Nephron progenitor cell (in vitro differentiated cells): ENCODE data around the gene ZNF280C.
A peak's percentile ranks its signal among the peaks of the same experiment; 100 is the strongest.

Source experiments
- DNase-seq: peaks from one replicate; pipeline ENCODE4 v3.0.0; 2021
- H3K27ac Mint-ChIP-seq: 2 replicates; pipeline ENCODE4 v1.8.0; 2021; ENCODE audit warnings: mild to moderate bottlenecking, moderate library complexity, mixed read lengths
- H3K27me3 Mint-ChIP-seq: 2 replicates; pipeline ENCODE4 v1.8.0; 2021; ENCODE audit warnings: mild to moderate bottlenecking, low read depth, mixed read lengths; ENCODE audit not compliant: poor library complexity
- H3K36me3 Mint-ChIP-seq: 2 replicates; pipeline ENCODE4 v1.8.0; 2021; ENCODE audit warnings: low read depth, mixed read lengths
- H3K4me1 Mint-ChIP-seq: 2 replicates; pipeline ENCODE4 v1.8.0; 2021; ENCODE audit warnings: mixed read lengths
- H3K4me3 Mint-ChIP-seq: 2 replicates; pipeline ENCODE4 v1.8.0; 2021; ENCODE audit warnings: mild to moderate bottlenecking, moderate library complexity, mixed read lengths
- H3K9me3 Mint-ChIP-seq: 2 replicates; pipeline ENCODE4 v1.8.0; 2021; ENCODE audit warnings: mild to moderate bottlenecking, moderate library complexity, mixed read lengths
- TF ChIP-seq, protein P1 (sequence below): fragments of 200-600 bp; sonication (generic); IDR thresholded peaks from 2 replicates; pipeline ENCODE4 v1.5.0; 2021; ENCODE audit warnings: antibody characterized with exemption

ZNF280C gene

DNA sequence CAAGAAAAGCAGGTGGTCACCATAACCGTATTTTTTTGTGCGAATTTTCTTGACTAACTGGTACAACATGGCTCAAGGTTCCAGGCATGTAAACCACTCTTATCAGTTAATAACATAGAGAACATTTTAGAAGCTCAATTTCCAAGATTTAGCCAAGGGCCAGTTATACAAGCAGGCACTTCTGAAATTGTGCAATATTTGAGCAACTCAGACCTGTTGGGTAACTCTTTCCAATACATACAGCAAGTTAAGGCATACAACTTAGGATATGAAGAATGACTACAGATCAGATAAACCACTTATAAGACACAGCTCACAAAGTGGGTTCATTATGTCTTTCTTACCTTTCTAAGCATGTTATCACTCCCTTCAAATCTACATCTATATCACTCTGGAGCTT lies 43.9 kb downstream of the ZNF280C start:
- H3K36me3 Mint-ChIP-seq: peaks cover 24% of the 10 kb centered on the region
- H3K4me3 Mint-ChIP-seq: no peak overlapping the region
- H3K4me1 Mint-ChIP-seq: no peaks in the 10 kb centered on the region
- peaks cover 3% of the 10 kb centered on the region for H3K27me3 Mint-ChIP-seq
- H3K9me3 Mint-ChIP-seq: peaks cover 9% of the 10 kb centered on the region
- TF ChIP-seq, protein P1, sequence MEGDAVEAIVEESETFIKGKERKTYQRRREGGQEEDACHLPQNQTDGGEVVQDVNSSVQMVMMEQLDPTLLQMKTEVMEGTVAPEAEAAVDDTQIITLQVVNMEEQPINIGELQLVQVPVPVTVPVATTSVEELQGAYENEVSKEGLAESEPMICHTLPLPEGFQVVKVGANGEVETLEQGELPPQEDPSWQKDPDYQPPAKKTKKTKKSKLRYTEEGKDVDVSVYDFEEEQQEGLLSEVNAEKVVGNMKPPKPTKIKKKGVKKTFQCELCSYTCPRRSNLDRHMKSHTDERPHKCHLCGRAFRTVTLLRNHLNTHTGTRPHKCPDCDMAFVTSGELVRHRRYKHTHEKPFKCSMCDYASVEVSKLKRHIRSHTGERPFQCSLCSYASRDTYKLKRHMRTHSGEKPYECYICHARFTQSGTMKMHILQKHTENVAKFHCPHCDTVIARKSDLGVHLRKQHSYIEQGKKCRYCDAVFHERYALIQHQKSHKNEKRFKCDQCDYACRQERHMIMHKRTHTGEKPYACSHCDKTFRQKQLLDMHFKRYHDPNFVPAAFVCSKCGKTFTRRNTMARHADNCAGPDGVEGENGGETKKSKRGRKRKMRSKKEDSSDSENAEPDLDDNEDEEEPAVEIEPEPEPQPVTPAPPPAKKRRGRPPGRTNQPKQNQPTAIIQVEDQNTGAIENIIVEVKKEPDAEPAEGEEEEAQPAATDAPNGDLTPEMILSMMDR: no peak
- DNase-seq: no peak
- no peak overlapping the region for H3K27ac Mint-ChIP-seq

DNA sequence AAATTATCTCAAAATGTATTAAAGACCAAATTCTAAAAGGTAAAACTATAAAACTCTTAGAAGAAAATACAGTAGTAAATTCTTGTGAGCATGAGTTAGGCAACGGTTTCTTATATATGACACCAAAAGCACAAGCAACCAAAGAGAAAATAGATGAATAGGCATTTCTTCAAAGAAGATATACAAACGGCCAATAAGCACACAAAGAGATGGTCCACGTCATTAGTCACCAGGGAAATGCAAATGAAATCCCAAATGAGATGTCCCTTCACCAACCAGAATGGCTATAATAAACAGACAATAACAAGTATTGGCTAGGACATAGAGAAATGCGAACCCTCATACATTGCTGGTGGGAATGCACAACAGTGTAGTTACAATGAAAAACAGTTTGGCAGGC lies 52.4 kb downstream of the ZNF280C start:
- Mint-ChIP-seq H3K27me3 (no peaks in the 10 kb centered on the region), H3K4me1 (no peaks in the 10 kb centered on the region), H3K36me3 (peaks cover 71% of the 10 kb centered on the region), H3K27ac (no peak overlapping the region), H3K9me3 (peaks cover 33% of the 10 kb centered on the region), H3K4me3 (no peak overlapping the region)
- DNase-seq: no peak
- TF ChIP-seq, protein P1: no peak

DNA sequence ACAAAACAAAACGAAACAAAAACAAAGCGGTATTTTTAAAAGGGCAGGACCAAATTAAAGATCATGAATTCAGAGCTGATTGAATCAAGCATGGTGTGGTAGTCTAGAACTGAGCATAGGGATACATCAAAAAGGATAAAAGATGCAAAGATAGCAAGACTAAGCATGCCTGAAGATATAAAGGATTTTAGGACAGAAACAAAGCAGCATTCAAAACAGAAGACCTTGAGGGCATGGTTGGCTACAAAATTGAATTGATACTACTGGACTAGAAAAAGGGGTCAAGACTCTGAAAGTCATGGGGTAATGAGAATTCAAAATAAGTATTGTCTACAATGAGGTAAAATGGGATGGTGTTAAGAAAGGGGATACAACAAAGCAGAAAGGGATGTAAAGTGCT lies 55.3 kb downstream of the ZNF280C start:
- no peak overlapping the region for H3K27ac Mint-ChIP-seq
- TF ChIP-seq, protein P1: no peak

DNA sequence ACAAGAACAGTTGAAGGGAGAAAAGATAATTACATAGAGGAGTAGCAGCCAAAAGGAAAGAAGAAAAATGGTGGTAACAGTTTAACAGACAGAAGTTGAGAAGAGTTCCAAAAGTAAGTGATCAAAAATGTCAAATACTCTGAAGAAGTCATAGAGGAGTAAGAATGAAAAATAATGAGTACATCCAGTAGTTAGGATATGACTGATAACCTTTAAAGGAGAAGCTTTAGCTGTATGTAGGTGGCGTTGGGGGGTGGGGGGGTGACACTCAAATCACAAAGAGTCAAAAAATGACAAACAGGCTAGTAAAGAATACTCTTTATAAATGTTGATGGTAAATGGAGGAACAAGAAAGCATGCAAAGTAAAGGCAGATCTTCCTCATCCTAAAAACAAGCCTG lies 56.3 kb downstream of the ZNF280C start:
- no peak for DNase-seq

More for the DNA sequence above, 55.3 kb downstream of the ZNF280C start:
- Mint-ChIP-seq H3K36me3 (peaks cover 81% of the 10 kb centered on the region), H3K4me1 (no peaks in the 10 kb centered on the region), H3K4me3 (no peak overlapping the region), H3K27me3 (no peaks in the 10 kb centered on the region), H3K9me3 (peaks cover 32% of the 10 kb centered on the region)
- DNase-seq: no peak

DNA sequence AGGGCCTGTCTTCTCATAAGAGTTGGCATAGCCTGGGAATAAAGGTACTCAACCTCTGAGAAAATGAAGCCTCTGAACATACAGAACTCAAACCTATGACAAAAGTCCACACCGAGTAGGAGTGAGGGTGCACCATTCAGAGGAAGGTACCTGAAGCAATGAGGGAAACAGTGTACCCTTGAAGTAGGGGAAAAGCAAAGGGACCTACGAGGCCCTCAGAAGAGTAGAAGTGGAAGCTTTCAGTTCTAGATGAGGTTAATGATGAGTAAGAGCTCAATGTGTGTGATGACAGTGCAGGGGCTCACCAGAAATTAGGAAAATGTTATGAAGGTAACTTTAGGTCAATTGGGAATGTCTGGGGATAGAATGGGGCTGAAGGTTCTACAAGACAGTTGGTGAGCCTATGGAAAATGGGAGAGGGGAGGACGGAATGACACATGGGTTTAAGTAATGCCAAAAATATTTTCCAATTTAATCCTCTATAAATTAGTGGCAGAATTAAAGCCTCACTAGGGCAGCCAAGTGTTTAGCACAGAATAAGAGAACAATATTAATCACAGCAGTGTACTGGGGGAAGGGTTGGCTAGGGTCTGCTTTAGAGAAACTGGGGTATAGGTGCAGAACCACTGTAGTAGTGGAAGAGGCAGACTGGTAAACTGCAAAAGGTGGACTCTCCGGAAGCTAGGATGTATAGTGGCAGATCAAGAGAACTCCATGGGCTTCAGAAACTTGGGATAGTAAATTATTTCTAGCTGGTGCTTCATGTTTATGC lies 57.1 kb downstream of the ZNF280C start:
- no peaks in the 10 kb centered on the region for H3K4me1 Mint-ChIP-seq
- H3K4me3 Mint-ChIP-seq: no peak overlapping the region
- no peak for DNase-seq
- no peaks in the 10 kb centered on the region for H3K27me3 Mint-ChIP-seq
- H3K9me3 Mint-ChIP-seq: peaks cover 30% of the 10 kb centered on the region
- peaks cover 83% of the 10 kb centered on the region for H3K36me3 Mint-ChIP-seq
- TF ChIP-seq, protein P1: no peak
- peak overlapping the region; percentile 55 for H3K27ac Mint-ChIP-seq

More for the DNA sequence above, 56.3 kb downstream of the ZNF280C start:
- TF ChIP-seq, protein P1: no peak
- Mint-ChIP-seq H3K4me3 (no peak overlapping the region), H3K27ac (peak overlapping the region; percentile 47), H3K36me3 (peaks cover 83% of the 10 kb centered on the region), H3K4me1 (no peaks in the 10 kb centered on the region), H3K9me3 (peaks cover 35% of the 10 kb centered on the region), H3K27me3 (no peaks in the 10 kb centered on the region)

DNA sequence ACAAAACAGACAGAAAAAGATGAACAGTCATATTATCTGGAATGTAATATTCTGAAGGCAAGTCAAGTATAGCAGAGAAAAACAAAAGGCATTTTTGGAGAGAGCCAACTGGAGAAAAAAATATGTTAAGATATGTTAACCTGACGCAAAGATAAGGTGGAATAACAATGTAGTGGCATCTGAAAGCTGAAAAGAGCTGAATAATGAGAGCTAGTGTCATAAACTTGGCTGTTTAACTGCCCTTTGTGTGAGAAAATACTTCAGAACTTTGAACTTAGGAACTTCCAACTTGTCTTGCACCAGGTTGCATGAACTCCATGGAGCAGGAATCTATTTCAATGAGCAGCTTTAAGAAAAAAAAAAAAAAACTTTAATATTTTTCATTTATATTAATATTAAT lies 64.1 kb downstream of the ZNF280C start:
- DNase-seq: no peak
- H3K4me1 Mint-ChIP-seq: no peaks in the 10 kb centered on the region
- TF ChIP-seq, protein P1: no peak
- no peak overlapping the region for H3K27ac Mint-ChIP-seq
- no peak overlapping the region for H3K4me3 Mint-ChIP-seq
- no peaks in the 10 kb centered on the region for H3K27me3 Mint-ChIP-seq
- peaks cover 53% of the 10 kb centered on the region for H3K36me3 Mint-ChIP-seq
- H3K9me3 Mint-ChIP-seq: peaks cover 12% of the 10 kb centered on the region
